HEK293 (cell line): ENCODE measurements around the gene DAG1.
A peak's percentile ranks its signal among the peaks of the same experiment; 100 is the strongest.

Experiments
- GLIS1 ChIP-seq: fragments of 450-650 bp; formaldehyde crosslinking; IDR thresholded peaks from 2 replicates; pipeline ENCODE4 v1.5.1; 2016; ENCODE audit warnings: missing biosample characterization, missing genetic modification characterization
- IKZF3 ChIP-seq: fragments of 450-650 bp; IDR thresholded peaks from 2 replicates; pipeline ENCODE4 v1.5.0; 2018; ENCODE audit warnings: missing biosample characterization, mild to moderate bottlenecking, missing genetic modification characterization, moderate library complexity
- KLF10 ChIP-seq: fragments of 450-650 bp; IDR thresholded peaks from 2 replicates; pipeline ENCODE4 v1.5.1; 2018; ENCODE audit warnings: missing biosample characterization, mild to moderate bottlenecking, missing genetic modification characterization
- KLF9 ChIP-seq: fragments of 450-650 bp; formaldehyde crosslinking; IDR thresholded peaks from 2 replicates; pipeline ENCODE4 v1.5.1; 2016; ENCODE audit warnings: missing biosample characterization, missing genetic modification characterization, low read depth
- REPIN1 ChIP-seq: fragments of 450-650 bp; formaldehyde crosslinking; IDR thresholded peaks from 2 replicates; pipeline ENCODE4 v1.5.1; 2017; ENCODE audit warnings: missing biosample characterization, missing genetic modification characterization, low read depth
- SP7 ChIP-seq: fragments of 450-650 bp; formaldehyde crosslinking; IDR thresholded peaks from 2 replicates; pipeline ENCODE4 v1.5.1; 2016; ENCODE audit warnings: missing biosample characterization, missing genetic modification characterization
- TRIM28 ChIP-seq: IDR thresholded peaks from 2 replicates; pipeline ENCODE4 v1.6.1; 2011; ENCODE audit warnings: low read length, control low read depth, borderline replicate concordance
- ZBTB20 ChIP-seq: fragments of 450-650 bp; formaldehyde crosslinking; IDR thresholded peaks from 2 replicates; pipeline ENCODE4 v1.5.1; 2016; ENCODE audit warnings: missing biosample characterization, missing genetic modification characterization
- ZBTB48 ChIP-seq: fragments of 450-650 bp; formaldehyde crosslinking; IDR thresholded peaks from 2 replicates; pipeline ENCODE4 v1.5.1; 2016; ENCODE audit warnings: missing biosample characterization, missing genetic modification characterization
- ZNF175 ChIP-seq: fragments of 450-650 bp; formaldehyde crosslinking; IDR thresholded peaks from 2 replicates; pipeline ENCODE4 v1.5.1; 2016; ENCODE audit warnings: missing biosample characterization, missing genetic modification characterization
- ZNF433 ChIP-seq: fragments of 450-650 bp; formaldehyde crosslinking; IDR thresholded peaks from 2 replicates; pipeline ENCODE4 v1.5.1; 2016; ENCODE audit warnings: missing biosample characterization, missing genetic modification characterization, low read depth
- ZNF600 ChIP-seq: fragments of 450-650 bp; formaldehyde crosslinking; IDR thresholded peaks from 2 replicates; pipeline ENCODE4 v1.5.1; 2016; ENCODE audit warnings: missing biosample characterization, missing genetic modification characterization
- ZNF701 ChIP-seq: fragments of 450-650 bp; formaldehyde crosslinking; IDR thresholded peaks from 2 replicates; pipeline ENCODE4 v1.5.1; 2016; ENCODE audit warnings: missing biosample characterization, missing genetic modification characterization
- ZNF707 ChIP-seq: fragments of 450-650 bp; formaldehyde crosslinking; IDR thresholded peaks from 2 replicates; pipeline ENCODE4 v1.5.1; 2016; ENCODE audit warnings: missing biosample characterization, missing genetic modification characterization
- TF ChIP-seq, protein P1 (sequence below): fragments of 450-650 bp; formaldehyde crosslinking; IDR thresholded peaks from 2 replicates; pipeline ENCODE4 v1.5.1; 2016; ENCODE audit warnings: missing biosample characterization, missing genetic modification characterization
- TF ChIP-seq, protein P2 (sequence below): fragments of 450-650 bp; formaldehyde crosslinking; IDR thresholded peaks from 2 replicates; pipeline ENCODE4 v1.5.1; 2016; ENCODE audit warnings: missing biosample characterization, missing genetic modification characterization
- TF ChIP-seq, protein P3 (sequence below): fragments of 450-650 bp; formaldehyde crosslinking; IDR thresholded peaks from 2 replicates; pipeline ENCODE4 v1.5.1; 2016; ENCODE audit warnings: missing biosample characterization, missing genetic modification characterization
- TF ChIP-seq, protein P4 (sequence below): fragments of 450-650 bp; formaldehyde crosslinking; IDR thresholded peaks from 2 replicates; pipeline ENCODE4 v1.5.1; 2016; ENCODE audit warnings: missing biosample characterization, missing genetic modification characterization
- TF ChIP-seq, protein P5 (sequence below): fragments of 450-650 bp; formaldehyde crosslinking; IDR thresholded peaks from 2 replicates; pipeline ENCODE4 v1.5.1; 2016; ENCODE audit warnings: missing biosample characterization, missing genetic modification characterization
- TF ChIP-seq, protein P6 (sequence below): fragments of 450-650 bp; formaldehyde crosslinking; optimal IDR thresholded peaks from 2 replicates; pipeline ENCODE3; 2016; ENCODE audit warnings: missing biosample characterization, mild to moderate bottlenecking, missing genetic modification characterization

Gene DAG1

DNA sequence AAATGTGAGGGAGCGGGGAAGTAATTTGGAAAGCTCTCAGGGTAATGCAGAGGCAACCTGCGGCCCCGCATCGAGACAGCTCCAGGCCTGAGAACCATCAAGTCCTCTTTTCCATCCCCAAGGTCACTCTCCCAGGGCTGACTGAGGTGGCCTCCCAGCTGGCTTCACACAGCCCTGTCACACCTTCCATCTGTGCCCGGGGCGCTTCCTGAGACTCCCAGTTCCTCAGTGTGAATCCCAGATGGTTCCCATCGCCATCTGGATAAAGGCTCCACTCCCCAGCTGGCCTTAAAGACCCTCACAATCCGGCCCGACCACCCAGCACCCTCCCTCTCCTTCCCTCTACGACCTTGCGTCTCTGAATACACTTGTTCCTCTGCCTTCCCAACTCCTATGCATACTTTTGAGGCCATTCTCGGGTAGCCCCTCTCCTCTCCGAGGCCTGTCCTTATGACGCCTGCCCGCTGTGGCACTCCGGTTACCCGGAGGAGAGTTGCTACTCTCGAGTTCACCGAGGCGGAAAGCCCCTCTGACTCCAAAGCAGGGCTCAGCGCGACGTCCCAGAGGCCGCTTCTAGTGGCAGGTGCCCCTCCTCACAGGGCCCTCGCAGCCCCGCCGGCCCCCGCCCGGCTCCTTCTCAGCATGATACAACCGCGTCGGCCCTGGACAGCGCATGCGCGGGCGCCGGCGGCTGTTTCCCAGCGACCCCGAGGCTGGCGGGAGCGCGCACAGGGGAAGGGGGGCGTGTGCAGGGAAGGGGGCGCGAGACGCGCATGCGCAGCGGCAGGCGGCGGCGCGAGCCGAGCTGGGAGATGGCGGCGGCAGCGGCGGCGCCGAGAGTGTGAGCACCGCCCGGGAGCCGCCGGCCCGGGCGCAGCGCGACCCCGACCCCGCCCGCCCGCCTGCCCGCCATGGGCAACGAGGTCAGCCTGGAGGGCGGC is 83.9 kb downstream of the DAG1 start, which contains the start of gene BSN (continued):
- TF ChIP-seq ZNF701 (tag by site-specific recombination) (no peak), ZBTB48 (tag by site-specific recombination) (peak; percentile 34; the same call in 1 of the 2 replicates), ZBTB20 (tag by site-specific recombination) (peak; percentile 86), TRIM28 (0 out of 2 replicates have a peak, but pooled peaks have one; percentile 51), SP7 (tag by site-specific recombination) (0 out of 2 replicates have a peak, but pooled peaks have one; percentile 17), GLIS1 (tag by site-specific recombination) (0 out of 2 replicates have a peak, but pooled peaks have one; percentile 9), KLF9 (tag by site-specific recombination) (peak; percentile 56; the same call in 1 of the 2 replicates), ZNF707 (no peak), REPIN1 (no peak), IKZF3 (tag by site-specific recombination) (0 out of 2 replicates have a peak, but pooled peaks have one; percentile 27), KLF10 (0 out of 2 replicates have a peak, but pooled peaks have one; percentile 26), ZNF175 (tag by site-specific recombination) (no peak), ZNF600 (tag by site-specific recombination) (peak; percentile 33; the same call in 1 of the 2 replicates), ZNF433 (tag by site-specific recombination) (no peak)
- TF ChIP-seq, protein P1, sequence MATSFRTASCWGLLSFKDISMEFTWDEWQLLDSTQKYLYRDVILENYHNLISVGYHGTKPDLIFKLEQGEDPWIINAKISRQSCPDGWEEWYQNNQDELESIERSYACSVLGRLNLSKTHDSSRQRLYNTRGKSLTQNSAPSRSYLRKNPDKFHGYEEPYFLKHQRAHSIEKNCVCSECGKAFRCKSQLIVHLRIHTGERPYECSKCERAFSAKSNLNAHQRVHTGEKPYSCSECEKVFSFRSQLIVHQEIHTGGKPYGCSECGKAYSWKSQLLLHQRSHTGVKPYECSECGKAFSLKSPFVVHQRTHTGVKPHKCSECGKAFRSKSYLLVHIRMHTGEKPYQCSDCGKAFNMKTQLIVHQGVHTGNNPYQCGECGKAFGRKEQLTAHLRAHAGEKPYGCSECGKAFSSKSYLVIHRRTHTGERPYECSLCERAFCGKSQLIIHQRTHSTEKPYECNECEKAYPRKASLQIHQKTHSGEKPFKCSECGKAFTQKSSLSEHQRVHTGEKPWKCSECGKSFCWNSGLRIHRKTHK (tag by site-specific recombination) = no peak
- TF ChIP-seq, protein P2, sequence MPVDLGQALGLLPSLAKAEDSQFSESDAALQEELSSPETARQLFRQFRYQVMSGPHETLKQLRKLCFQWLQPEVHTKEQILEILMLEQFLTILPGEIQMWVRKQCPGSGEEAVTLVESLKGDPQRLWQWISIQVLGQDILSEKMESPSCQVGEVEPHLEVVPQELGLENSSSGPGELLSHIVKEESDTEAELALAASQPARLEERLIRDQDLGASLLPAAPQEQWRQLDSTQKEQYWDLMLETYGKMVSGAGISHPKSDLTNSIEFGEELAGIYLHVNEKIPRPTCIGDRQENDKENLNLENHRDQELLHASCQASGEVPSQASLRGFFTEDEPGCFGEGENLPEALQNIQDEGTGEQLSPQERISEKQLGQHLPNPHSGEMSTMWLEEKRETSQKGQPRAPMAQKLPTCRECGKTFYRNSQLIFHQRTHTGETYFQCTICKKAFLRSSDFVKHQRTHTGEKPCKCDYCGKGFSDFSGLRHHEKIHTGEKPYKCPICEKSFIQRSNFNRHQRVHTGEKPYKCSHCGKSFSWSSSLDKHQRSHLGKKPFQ (tag by site-specific recombination) = peak; percentile 94
- TF ChIP-seq, protein P3, sequence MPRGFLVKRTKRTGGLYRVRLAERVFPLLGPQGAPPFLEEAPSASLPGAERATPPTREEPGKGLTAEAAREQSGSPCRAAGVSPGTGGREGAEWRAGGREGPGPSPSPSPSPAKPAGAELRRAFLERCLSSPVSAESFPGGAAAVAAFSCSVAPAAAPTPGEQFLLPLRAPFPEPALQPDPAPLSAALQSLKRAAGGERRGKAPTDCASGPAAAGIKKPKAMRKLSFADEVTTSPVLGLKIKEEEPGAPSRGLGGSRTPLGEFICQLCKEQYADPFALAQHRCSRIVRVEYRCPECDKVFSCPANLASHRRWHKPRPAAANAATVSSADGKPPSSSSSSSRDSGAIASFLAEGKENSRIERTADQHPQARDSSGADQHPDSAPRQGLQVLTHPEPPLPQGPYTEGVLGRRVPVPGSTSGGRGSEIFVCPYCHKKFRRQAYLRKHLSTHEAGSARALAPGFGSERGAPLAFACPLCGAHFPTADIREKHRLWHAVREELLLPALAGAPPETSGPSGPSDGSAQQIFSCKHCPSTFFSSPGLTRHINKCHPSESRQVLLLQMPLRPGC (tag by site-specific recombination) = no peak
- TF ChIP-seq, protein P4, sequence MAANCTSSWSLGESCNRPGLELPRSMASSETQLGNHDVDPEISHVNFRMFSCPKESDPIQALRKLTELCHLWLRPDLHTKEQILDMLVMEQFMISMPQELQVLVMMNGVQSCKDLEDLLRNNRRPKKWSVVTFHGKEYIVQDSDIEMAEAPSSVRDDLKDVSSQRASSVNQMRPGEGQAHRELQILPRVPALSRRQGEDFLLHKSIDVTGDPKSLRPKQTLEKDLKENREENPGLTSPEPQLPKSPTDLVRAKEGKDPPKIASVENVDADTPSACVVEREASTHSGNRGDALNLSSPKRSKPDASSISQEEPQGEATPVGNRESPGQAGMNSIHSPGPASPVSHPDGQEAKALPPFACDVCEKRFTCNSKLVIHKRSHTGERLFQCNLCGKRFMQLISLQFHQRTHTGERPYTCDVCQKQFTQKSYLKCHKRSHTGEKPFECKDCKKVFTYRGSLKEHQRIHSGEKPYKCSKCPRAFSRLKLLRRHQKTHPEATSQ = 0 out of 2 replicates have a peak, but pooled peaks have one; percentile 35
- TF ChIP-seq, protein P5, sequence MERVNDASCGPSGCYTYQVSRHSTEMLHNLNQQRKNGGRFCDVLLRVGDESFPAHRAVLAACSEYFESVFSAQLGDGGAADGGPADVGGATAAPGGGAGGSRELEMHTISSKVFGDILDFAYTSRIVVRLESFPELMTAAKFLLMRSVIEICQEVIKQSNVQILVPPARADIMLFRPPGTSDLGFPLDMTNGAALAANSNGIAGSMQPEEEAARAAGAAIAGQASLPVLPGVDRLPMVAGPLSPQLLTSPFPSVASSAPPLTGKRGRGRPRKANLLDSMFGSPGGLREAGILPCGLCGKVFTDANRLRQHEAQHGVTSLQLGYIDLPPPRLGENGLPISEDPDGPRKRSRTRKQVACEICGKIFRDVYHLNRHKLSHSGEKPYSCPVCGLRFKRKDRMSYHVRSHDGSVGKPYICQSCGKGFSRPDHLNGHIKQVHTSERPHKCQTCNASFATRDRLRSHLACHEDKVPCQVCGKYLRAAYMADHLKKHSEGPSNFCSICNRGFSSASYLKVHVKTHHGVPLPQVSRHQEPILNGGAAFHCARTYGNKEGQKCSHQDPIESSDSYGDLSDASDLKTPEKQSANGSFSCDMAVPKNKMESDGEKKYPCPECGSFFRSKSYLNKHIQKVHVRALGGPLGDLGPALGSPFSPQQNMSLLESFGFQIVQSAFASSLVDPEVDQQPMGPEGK (tag by site-specific recombination) = peak; percentile 92
- TF ChIP-seq, protein P6, sequence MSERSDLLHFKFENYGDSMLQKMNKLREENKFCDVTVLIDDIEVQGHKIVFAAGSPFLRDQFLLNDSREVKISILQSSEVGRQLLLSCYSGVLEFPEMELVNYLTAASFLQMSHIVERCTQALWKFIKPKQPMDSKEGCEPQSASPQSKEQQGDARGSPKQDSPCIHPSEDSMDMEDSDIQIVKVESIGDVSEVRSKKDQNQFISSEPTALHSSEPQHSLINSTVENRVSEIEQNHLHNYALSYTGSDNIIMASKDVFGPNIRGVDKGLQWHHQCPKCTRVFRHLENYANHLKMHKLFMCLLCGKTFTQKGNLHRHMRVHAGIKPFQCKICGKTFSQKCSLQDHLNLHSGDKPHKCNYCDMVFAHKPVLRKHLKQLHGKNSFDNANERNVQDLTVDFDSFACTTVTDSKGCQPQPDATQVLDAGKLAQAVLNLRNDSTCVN = peak; percentile 74
